ENCODE measurements around the gene SPOCK1.

DNA sequence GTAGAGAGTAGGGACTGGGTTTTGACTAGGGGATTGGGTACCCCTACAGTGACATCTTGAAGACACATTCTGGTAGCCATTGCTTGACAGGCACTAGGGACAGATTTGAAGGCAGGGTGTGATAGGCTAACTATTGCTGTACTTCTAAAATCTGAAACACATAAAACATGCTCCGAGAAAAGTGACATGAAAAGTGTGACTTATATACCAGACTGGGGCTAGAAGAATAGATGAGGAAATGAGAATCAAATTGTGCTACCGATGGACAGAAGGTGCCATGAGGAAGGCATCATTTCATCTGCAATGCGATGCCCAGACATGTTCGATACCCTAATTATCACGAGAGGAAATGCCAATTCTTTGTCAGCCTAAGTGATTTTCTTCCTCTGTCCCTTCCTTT, 475.8 kb downstream of the SPOCK1 start:
- no peak for TF ChIP-seq ZNF384 (IDR thresholded peaks at IDR 0.05)
- TF ChIP-seq L3MBTL2 (conservative IDR thresholded peaks at IDR 0.05), result no peak
- no peak for TF ChIP-seq SP1 (IDR thresholded peaks at IDR 0.05)
- TF ChIP-seq FOXK2 (IDR thresholded peaks at IDR 0.05), result no peak
- TF ChIP-seq BHLHE40 (IDR thresholded peaks at IDR 0.05; ENCODE audit: borderline replicate concordance), result no peak

Data from HEK293T (cell line).